SK-N-MC (cell line): Measurements from ENCODE around the gene UNC5CL.

Source experiments
- DNase-seq: peaks from one replicate; pipeline ENCODE4 v3.0.0-alpha.2; 2011; ENCODE audit warnings: low read depth, low spot score
- H3K27ac ChIP-seq: fragments of 200-600 bp; sonication (generic); 2 replicates; pipeline ENCODE4 v1.5.1; 2016; ENCODE audit warnings: mixed run types
- H3K36me3 ChIP-seq: fragments of 200-600 bp; sonication (generic); 2 replicates; pipeline ENCODE4 v1.6.1; 2017; ENCODE audit warnings: antibody characterized with exemption, low read length, mixed read lengths; ENCODE audit not compliant: insufficient read depth
- H3K4me3 ChIP-seq: fragments of 200-600 bp; sonication (generic); 2 replicates; pipeline ENCODE4 v1.5.1; 2016
- H3K9ac ChIP-seq: fragments of 200-600 bp; sonication (generic); 2 replicates; pipeline ENCODE4 v1.8.0; 2017; ENCODE audit warnings: mixed run types, mixed read lengths; ENCODE audit not compliant: insufficient read length
- H3K9me3 ChIP-seq: fragments of 200-600 bp; sonication (generic); 2 replicates; pipeline ENCODE4 v1.6.1; 2017; ENCODE audit warnings: low read depth, mild to moderate bottlenecking, antibody characterized with exemption, low read length, moderate library complexity, mixed read lengths
- EZH2 ChIP-seq: fragments of 200-600 bp; sonication (generic); IDR thresholded peaks from one replicate; pipeline ENCODE4 v1.6.1; 2017; ENCODE audit warnings: antibody characterized with exemption
- FOXP2 ChIP-seq: optimal IDR thresholded peaks from 2 replicates; pipeline ENCODE3; 2011; ENCODE audit warnings: mild to moderate bottlenecking, moderate library complexity; ENCODE audit not compliant: insufficient read depth; ENCODE audit errors: extremely low read length, control extremely low read depth
- POLR2AphosphoS5 ChIP-seq: IDR thresholded peaks from 2 replicates; pipeline ENCODE4 v1.6.1; 2012; ENCODE audit warnings: mild to moderate bottlenecking, low read depth, low read length, borderline replicate concordance

The UNC5CL gene

DNA sequence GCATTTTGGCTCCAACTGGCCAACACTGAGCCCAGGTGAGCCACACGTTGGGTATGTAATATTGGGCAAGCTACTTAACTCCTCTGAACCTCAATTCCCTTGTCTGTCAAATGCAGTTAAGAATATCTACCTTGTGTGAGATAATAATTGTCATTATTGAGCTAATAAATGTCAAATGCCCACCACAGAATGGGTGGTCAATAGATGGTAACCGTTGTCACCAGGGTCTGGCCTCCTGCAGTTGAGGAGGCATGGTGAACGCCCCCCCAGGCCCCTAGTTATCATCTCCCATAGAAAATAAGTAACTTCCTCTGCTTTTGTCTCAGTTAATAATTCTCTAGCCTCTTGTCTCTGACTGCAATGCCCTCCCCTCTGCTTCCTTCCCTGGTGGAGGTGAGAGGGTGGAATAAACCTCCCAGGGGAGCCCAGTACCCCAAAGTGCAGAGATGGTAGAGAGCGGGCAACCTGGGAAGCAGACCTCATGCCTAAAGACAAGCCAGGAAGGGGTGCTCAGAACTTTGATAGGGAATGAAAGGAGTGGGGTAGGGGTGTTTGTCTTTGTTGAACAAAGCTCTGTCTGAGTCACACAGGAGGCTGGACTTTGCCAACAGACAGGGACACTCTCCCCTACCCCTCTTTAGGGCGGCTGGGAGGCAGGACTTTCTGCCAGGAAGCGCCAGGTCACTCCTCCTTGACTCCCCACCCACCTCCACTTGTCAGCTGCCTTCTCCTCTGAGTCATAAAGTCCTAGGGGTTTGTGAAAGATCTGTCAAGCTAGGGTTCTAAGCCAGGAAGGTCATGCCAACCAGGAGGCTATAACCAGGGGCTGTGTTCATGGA is 1.3 kb upstream of the UNC5CL start:
- H3K4me3 ChIP-seq = no peak overlapping the region
- TF ChIP-seq POLR2AphosphoS5 (no peak), EZH2 (no peak), FOXP2 (no peak)
- no peaks in the 10 kb centered on the region for H3K9me3 ChIP-seq
- DNase-seq = no peak
- no peak overlapping the region for H3K9ac ChIP-seq
- H3K27ac ChIP-seq = no peak overlapping the region
- no peaks in the 10 kb centered on the region for H3K36me3 ChIP-seq

DNA sequence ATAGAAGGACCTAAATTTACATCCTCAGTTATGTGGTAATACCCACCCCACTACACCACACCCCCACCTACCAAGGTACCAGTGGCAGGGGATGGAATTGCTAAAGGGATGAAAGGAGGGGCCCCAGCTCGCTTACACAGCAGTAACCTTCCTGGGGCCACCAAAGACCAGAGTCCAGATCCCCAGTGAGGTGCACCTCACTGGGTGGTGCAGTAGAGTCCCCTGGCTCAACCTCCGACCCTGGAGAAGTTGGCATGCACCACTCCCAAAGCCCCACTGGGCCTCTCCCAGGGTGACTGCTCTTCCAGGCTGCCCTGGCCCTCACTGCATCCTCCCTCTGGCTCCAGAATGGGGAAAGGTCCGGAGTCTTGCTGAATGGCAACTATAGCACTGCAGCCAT is 816 bp downstream of the UNC5CL start:
- H3K36me3 ChIP-seq = no peaks in the 10 kb centered on the region
- no peak overlapping the region for H3K4me3 ChIP-seq
- H3K9ac ChIP-seq = no peak overlapping the region
- TF ChIP-seq FOXP2 = no peak
- TF ChIP-seq POLR2AphosphoS5 = no peak
- no peak for TF ChIP-seq EZH2
- no peak overlapping the region for H3K27ac ChIP-seq
- H3K9me3 ChIP-seq = no peaks in the 10 kb centered on the region
- no peak for DNase-seq

GRCh38 chr6:41037107-41037900 is 1.7 kb downstream of the UNC5CL start:
- no peak for TF ChIP-seq POLR2AphosphoS5
- no peak for TF ChIP-seq FOXP2
- no peak overlapping the region for H3K27ac ChIP-seq
- H3K36me3 ChIP-seq = no peaks in the 10 kb centered on the region
- H3K4me3 ChIP-seq = no peak overlapping the region
- H3K9ac ChIP-seq = no peak overlapping the region
- DNase-seq = no peak
- H3K9me3 ChIP-seq = no peaks in the 10 kb centered on the region

- TF ChIP-seq EZH2 (no peak), POLR2AphosphoS5 (no peak), FOXP2 (no peak)
- H3K27ac ChIP-seq = no peak overlapping the region
Observed at GRCh38 chr6:41036601-41037000, 2.4 kb downstream of the UNC5CL start.

GRCh38 chr6:41036186-41036585 is 2.8 kb downstream of the UNC5CL start:
- Histone ChIP-seq H3K9ac (no peak overlapping the region), H3K9me3 (no peaks in the 10 kb centered on the region), H3K4me3 (no peak overlapping the region), H3K36me3 (no peaks in the 10 kb centered on the region), H3K27ac (no peak overlapping the region)
- DNase-seq = no peak
- TF ChIP-seq EZH2 (no peak), FOXP2 (no peak), POLR2AphosphoS5 (no peak)

More at GRCh38 chr6:41036601-41037000, 2.4 kb downstream of the UNC5CL start:
- H3K9me3 ChIP-seq = no peaks in the 10 kb centered on the region
- H3K36me3 ChIP-seq = no peaks in the 10 kb centered on the region
- H3K4me3 ChIP-seq = no peak overlapping the region
- H3K9ac ChIP-seq = no peak overlapping the region
- no peak for DNase-seq

- H3K36me3 ChIP-seq = no peaks in the 10 kb centered on the region
- TF ChIP-seq EZH2 = no peak
- no peak for TF ChIP-seq FOXP2
- no peak for TF ChIP-seq POLR2AphosphoS5
- no peak for DNase-seq
Observed at GRCh38 chr6:41033776-41034175, 5.2 kb downstream of the UNC5CL start.

DNA sequence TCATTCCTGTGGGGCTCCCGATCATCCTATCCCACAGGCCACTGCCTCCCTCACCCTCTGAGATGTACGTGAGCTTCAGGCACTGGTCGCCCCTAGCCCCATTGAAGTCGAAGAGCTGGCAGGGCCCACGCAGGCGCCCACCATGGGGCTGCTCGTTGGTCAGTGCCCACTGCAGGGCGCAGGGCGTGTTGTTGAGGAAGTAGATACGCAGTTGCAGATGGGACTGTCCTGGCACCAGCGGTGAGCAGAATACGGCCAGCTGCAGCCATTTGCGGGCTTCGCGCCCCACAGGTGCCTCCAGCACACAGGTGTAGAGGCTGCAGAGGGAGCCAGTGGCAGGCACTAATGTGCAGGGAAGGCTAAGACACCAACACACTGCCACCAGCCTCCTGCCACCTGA is 6.2 kb downstream of the UNC5CL start:
- no peak for DNase-seq
- H3K4me3 ChIP-seq = no peak overlapping the region
- no peaks in the 10 kb centered on the region for H3K36me3 ChIP-seq
- TF ChIP-seq EZH2 (no peak), POLR2AphosphoS5 (no peak), FOXP2 (no peak)
- no peak overlapping the region for H3K9ac ChIP-seq
- no peak overlapping the region for H3K27ac ChIP-seq
- H3K9me3 ChIP-seq = no peaks in the 10 kb centered on the region

More at GRCh38 chr6:41033776-41034175, 5.2 kb downstream of the UNC5CL start:
- Histone ChIP-seq H3K9me3 (no peaks in the 10 kb centered on the region), H3K9ac (no peak overlapping the region), H3K4me3 (no peak overlapping the region), H3K27ac (no peak overlapping the region)
